MM.1S (cell line): Measurements from ENCODE around the gene SLITRK4.

Experiments
- CTCF ChIP-seq: fragments of 300-600 bp; sonication (generic); IDR thresholded peaks from 2 replicates; pipeline ENCODE4 v1.5.1; 2016; ENCODE audit warnings: antibody characterized with exemption, low read length, mixed read lengths
- EZH2 ChIP-seq: fragments of 300-600 bp; sonication (generic); optimal IDR thresholded peaks from 2 replicates; pipeline ENCODE3; 2017; ENCODE audit warnings: low read depth, mild to moderate bottlenecking, antibody characterized with exemption, low read length, mixed read lengths
- EZH2phosphoT487 ChIP-seq: fragments of 300-600 bp; sonication (generic); IDR thresholded peaks from 2 replicates; pipeline ENCODE4 v1.6.1; 2018; ENCODE audit warnings: antibody characterized with exemption, low read length

- TF ChIP-seq CTCF (peak; percentile 64), EZH2 (no peak), EZH2phosphoT487 (no peak)
Observed at GRCh38 chrX:143648705-143649104, 12.8 kb upstream of the SLITRK4 start.
